ENCODE results near the gene TP53BP2. TPM values are rescaled to one million over a fixed set of nuclear protein-coding genes. Genes with fewer than 3 reads are reported as not detected.
"Not testable (repeated sequence)": the region's sequence is repeated elsewhere in the genome, so short reads cannot be mapped to it uniquely, and the experiment has no call there.

Gene TP53BP2
- total RNA-seq, 1 experiment from 2014 or later: 38.2 TPM

DNA sequence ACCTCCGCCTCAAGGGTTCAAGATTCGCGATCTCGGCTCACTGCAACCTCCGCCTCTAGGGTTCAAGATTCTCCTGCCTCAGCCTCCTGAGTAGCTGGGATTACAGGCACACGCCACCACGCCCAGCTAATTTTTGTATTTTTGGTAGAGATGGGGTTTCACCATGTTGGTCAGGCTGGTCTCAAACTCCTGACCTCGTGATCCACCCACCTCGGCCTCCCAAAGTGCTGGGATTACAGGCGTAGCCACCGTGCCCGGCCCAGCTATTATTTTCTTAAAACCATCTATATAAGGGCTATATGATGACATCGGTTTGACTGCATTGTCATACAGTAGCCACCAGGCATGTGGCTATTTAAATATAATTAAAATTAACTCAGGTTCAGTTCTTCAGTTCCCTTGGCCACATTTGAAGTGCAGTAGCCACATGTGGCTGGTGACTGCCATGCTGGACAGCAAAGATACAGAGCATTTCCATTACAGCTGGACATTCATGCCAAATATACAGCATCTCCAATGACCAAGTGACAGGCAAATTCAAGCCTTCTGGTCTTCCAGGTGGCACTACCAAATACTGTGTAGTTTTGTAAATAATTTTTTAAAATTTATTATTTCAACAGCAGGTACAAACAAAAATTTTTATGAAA, 3.6 kb downstream of the TP53BP2 start:
- CTCF ChIA-PET; H3K9me2 ChIP-seq (ENCODE audit: insufficient read depth); H3K9ac ChIP-seq (ENCODE audit: low read length); H3K4me3 ChIP-seq (replicated peaks in 1 of 2; ENCODE audit: low read depth in 1 of 2, low read length in 2 of 2); H3K36me3 ChIP-seq (ENCODE audit: control insufficient read depth in 1 of 2, insufficient read depth in 2 of 2, low read length in 2 of 2); intact Hi-C loops (cut with micrococcal nuclease); BruUV-seq (replicated peaks); RAD21 ChIA-PET (ENCODE audit: low non-redundant PET in 1 of 2, low total read pairs in 2 of 2, uncharacterized antibody in 2 of 2, unreplicated experiment in 2 of 2); H2AFZ ChIP-seq (ENCODE audit: low read depth, low read length, poor library complexity, severe bottlenecking); H3K4me2 ChIP-seq (ENCODE audit: low read length); H3K9me3 ChIP-seq (ENCODE audit: control insufficient read depth in 1 of 2, insufficient read depth in 1 of 2, low read depth in 1 of 2, low read length in 2 of 2); POLR2A ChIA-PET; H3K27me3 ChIP-seq (ENCODE audit: insufficient read depth, low read length); ATAC-seq; H3K27ac ChIP-seq (ENCODE audit: low read depth, low read length); DNase-seq (ENCODE audit: low read depth, low spot score); H4K20me1 ChIP-seq (ENCODE audit: insufficient read depth): not testable (repeated sequence)
- H3K4me1 ChIP-seq (ENCODE audit: control insufficient read depth in 1 of 2, insufficient read depth in 2 of 2, low read length in 2 of 2): peaks cover 3 to 21% of the 10 kb centered on the region in 2 experiments; a peak in 3 of 4 replicates
- H3K79me2 ChIP-seq (ENCODE audit: insufficient read depth, low read length): peaks cover 84% of the 10 kb centered on the region

DNA sequence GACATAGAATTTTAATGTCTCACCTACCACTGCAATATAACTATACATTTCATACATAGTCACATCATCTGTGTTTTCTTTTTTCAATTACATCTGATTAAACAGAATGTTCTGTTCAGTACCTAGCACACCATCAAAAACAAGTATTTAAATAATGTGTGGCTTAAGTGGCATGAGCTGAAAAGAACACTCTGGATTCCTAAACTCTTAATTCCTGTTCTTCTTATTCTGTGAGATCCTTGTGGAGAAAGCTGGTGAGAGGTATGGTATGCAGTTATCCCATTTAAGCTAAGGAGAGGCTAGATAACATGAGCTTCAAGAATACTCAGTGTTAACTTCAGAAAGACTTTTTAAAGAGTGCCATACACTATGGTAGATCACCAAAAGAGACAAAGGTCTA, 5.5 kb downstream of the TP53BP2 start:
- Histone ChIP-seq H3K4me1 (ENCODE audit: control insufficient read depth in 1 of 2, insufficient read depth in 2 of 2, low read length in 2 of 2) (peaks cover 0 to 23% of the 10 kb centered on the region in 2 experiments; a peak in 2 of 4 replicates), H4K20me1 (ENCODE audit: insufficient read depth) (peaks cover 13% of the 10 kb centered on the region; the same call in 1 of the 2 replicates)
- POLR2A ChIA-PET: no interaction called here

More for the DNA sequence above, 5.5 kb downstream of the TP53BP2 start:
- Histone ChIP-seq H3K4me2 (ENCODE audit: low read length) (no peak overlapping the region), H3K9ac (ENCODE audit: low read length) (no peak overlapping the region), H3K9me2 (ENCODE audit: insufficient read depth) (no peaks in the 10 kb centered on the region; the same call in 1 of the 2 replicates), H3K27me3 (ENCODE audit: insufficient read depth, low read length) (no peaks in the 10 kb centered on the region), H3K4me3 (replicated peaks in 1 of 2; ENCODE audit: low read depth in 1 of 2, low read length in 2 of 2) (no peak overlapping the region), H2AFZ (ENCODE audit: low read depth, low read length, poor library complexity, severe bottlenecking) (no peak overlapping the region), H3K9me3 (ENCODE audit: control insufficient read depth in 1 of 2, insufficient read depth in 1 of 2, low read depth in 1 of 2, low read length in 2 of 2) (no peaks in the 10 kb centered on the region), H3K79me2 (ENCODE audit: insufficient read depth, low read length) (peaks cover 100% of the 10 kb centered on the region), H3K27ac (ENCODE audit: low read depth, low read length) (no peak overlapping the region), H3K36me3 (ENCODE audit: control insufficient read depth in 1 of 2, insufficient read depth in 2 of 2, low read length in 2 of 2) (no peaks in the 10 kb centered on the region)
- BruUV-seq (replicated peaks): no TSS peak
- intact Hi-C loops (cut with micrococcal nuclease): no loop called here
- ChIA-PET CTCF (no interaction called here), RAD21 (ENCODE audit: low non-redundant PET in 1 of 2, low total read pairs in 2 of 2, uncharacterized antibody in 2 of 2, unreplicated experiment in 2 of 2) (no interaction called here)
- TF ChIP-seq YY1 (IDR thresholded peaks at IDR 0.05; ENCODE audit: extremely low read depth, insufficient replicate concordance, low read depth, low read length) (no peak), POLR2AphosphoS5 (IDR thresholded peaks at IDR 0.05; ENCODE audit: low read depth, low read length) (no peak), SIN3A (IDR thresholded peaks at IDR 0.05; ENCODE audit: low read depth) (no peak), RAD21 (IDR thresholded peaks at IDR 0.05; ENCODE audit: low read depth) (no peak), ZFX (IDR thresholded peaks at IDR 0.05) (no peak)
- TF ChIP-seq, protein P1, sequence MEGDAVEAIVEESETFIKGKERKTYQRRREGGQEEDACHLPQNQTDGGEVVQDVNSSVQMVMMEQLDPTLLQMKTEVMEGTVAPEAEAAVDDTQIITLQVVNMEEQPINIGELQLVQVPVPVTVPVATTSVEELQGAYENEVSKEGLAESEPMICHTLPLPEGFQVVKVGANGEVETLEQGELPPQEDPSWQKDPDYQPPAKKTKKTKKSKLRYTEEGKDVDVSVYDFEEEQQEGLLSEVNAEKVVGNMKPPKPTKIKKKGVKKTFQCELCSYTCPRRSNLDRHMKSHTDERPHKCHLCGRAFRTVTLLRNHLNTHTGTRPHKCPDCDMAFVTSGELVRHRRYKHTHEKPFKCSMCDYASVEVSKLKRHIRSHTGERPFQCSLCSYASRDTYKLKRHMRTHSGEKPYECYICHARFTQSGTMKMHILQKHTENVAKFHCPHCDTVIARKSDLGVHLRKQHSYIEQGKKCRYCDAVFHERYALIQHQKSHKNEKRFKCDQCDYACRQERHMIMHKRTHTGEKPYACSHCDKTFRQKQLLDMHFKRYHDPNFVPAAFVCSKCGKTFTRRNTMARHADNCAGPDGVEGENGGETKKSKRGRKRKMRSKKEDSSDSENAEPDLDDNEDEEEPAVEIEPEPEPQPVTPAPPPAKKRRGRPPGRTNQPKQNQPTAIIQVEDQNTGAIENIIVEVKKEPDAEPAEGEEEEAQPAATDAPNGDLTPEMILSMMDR (IDR thresholded peaks at IDR 0.05 in 2 of 3, conservative IDR thresholded peaks at IDR 0.05 in 1 of 3; ENCODE audit: borderline replicate concordance in 1 of 3, insufficient read depth in 1 of 3, low read depth in 2 of 3, low read length in 2 of 3): no peak
- ATAC-seq (no peak), DNase-seq (ENCODE audit: low read depth, low spot score) (no peak)

Data from HCT116 (cell line).